ENCODE results near the gene MOSPD2.
A peak's percentile ranks its signal among the peaks of the same experiment; 100 is the strongest.

MOSPD2 gene

GRCh38 chrX:14872851-14873675, at the start of gene MOSPD2, which contains the start of gene FANCB:
TSS of gene MOSPD2 (plus strand) at chrX:14873421. CDS start at chrX:14873529, 108 bp downstream.
TSS of gene FANCB (minus strand) at chrX:14873069. CDS start at chrX:14865510, 7,559 bp downstream.
- peak; percentile 96 for DNase-seq

- DNase-seq: no peak
Measured at GRCh38 chrX:14825851-14826250, 47.4 kb upstream of the MOSPD2 start.

GRCh38 chrX:14826319-14826718, 46.9 kb upstream of the MOSPD2 start:
- no peak for DNase-seq

- no peak for DNase-seq
Measured at GRCh38 chrX:14829643-14830042, 43.6 kb upstream of the MOSPD2 start.

GRCh38 chrX:14832151-14832550, 41.1 kb upstream of the MOSPD2 start:
- DNase-seq: no peak

- DNase-seq: no peak
Measured at GRCh38 chrX:14832586-14832985, 40.6 kb upstream of the MOSPD2 start.

- no peak for DNase-seq
Measured at GRCh38 chrX:14837155-14837554, 36.1 kb upstream of the MOSPD2 start.

GRCh38 chrX:14843666-14844065, 29.6 kb upstream of the MOSPD2 start:
- DNase-seq: no peak

GRCh38 chrX:14851526-14851925, 21.7 kb upstream of the MOSPD2 start:
- no peak for DNase-seq

- DNase-seq: no peak
Measured at GRCh38 chrX:14864631-14865030, 8.6 kb upstream of the MOSPD2 start.

- no peak for DNase-seq
Measured at GRCh38 chrX:14865201-14865600, 8.0 kb upstream of the MOSPD2 start.

- DNase-seq: no peak
Measured at GRCh38 chrX:14871767-14872166, 1.5 kb upstream of the MOSPD2 start.

GRCh38 chrX:14872355-14872754, 866 bp upstream of the MOSPD2 start:
- DNase-seq: no peak

- DNase-seq: no peak
Measured at GRCh38 chrX:14873676-14874049, 442 bp downstream of the MOSPD2 start.

GRCh38 chrX:14875624-14876023, 2.4 kb downstream of the MOSPD2 start:
- DNase-seq: no peak

GRCh38 chrX:14883826-14884225, 10.6 kb downstream of the MOSPD2 start:
- DNase-seq: no peak

- no peak for DNase-seq
Measured at GRCh38 chrX:14884714-14885113, 11.5 kb downstream of the MOSPD2 start.

GRCh38 chrX:14886252-14886651, 13.0 kb downstream of the MOSPD2 start:
- no peak for DNase-seq

- DNase-seq: no peak
Measured at GRCh38 chrX:14896273-14896672, 23.1 kb downstream of the MOSPD2 start.

- DNase-seq: no peak
Measured at GRCh38 chrX:14897042-14897441, 23.8 kb downstream of the MOSPD2 start.

- DNase-seq: no peak
Measured at GRCh38 chrX:14899607-14900006, 26.4 kb downstream of the MOSPD2 start.

- DNase-seq: no peak
Measured at GRCh38 chrX:14902537-14902936, 29.3 kb downstream of the MOSPD2 start.

- DNase-seq: no peak
Measured at GRCh38 chrX:14903891-14904290, 30.7 kb downstream of the MOSPD2 start.

- no peak for DNase-seq
Measured at GRCh38 chrX:14913241-14913640, 40.0 kb downstream of the MOSPD2 start.

- DNase-seq: no peak
Measured at GRCh38 chrX:14915596-14915995, 42.4 kb downstream of the MOSPD2 start.

All from NCI-H1092 (cell line).